ENCODE data around the gene KBTBD13.

DNA sequence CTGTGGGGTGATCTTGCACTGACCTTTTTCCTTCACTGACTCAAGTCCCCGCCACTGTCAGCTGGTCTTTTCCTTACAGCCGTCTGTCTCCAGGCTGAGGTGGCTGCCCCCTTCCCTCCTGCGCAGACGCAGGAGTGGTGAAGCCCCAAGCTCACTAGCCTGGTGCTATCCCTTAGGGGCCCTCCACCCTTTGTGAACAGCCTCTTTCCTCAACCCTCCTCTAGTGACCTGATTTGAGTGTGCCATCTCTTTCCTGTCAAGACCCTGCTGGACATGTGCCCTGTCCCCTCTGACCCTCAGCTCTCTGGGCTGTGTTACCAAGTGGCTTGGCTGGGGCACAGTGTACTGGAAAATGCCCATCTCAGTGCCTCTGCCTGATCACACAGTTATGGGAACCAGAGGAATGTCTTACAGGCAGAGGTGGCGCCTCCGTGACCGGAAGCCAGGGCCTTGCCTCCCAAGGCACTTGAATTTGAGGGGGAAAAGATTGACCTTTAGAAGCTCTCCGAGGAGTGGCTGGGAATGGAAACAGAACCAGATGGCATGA, 8.7 kb downstream of the KBTBD13 start:
- TF ChIP-seq, protein P1, sequence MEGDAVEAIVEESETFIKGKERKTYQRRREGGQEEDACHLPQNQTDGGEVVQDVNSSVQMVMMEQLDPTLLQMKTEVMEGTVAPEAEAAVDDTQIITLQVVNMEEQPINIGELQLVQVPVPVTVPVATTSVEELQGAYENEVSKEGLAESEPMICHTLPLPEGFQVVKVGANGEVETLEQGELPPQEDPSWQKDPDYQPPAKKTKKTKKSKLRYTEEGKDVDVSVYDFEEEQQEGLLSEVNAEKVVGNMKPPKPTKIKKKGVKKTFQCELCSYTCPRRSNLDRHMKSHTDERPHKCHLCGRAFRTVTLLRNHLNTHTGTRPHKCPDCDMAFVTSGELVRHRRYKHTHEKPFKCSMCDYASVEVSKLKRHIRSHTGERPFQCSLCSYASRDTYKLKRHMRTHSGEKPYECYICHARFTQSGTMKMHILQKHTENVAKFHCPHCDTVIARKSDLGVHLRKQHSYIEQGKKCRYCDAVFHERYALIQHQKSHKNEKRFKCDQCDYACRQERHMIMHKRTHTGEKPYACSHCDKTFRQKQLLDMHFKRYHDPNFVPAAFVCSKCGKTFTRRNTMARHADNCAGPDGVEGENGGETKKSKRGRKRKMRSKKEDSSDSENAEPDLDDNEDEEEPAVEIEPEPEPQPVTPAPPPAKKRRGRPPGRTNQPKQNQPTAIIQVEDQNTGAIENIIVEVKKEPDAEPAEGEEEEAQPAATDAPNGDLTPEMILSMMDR (IDR thresholded peaks at IDR 0.05), result no peak
- no peak for TF ChIP-seq POLR2AphosphoS5 (IDR thresholded peaks at IDR 0.05)
- TF ChIP-seq EP300 (IDR thresholded peaks at IDR 0.05), result no peak
- TF ChIP-seq POLR2A (IDR thresholded peaks at IDR 0.05), result no peak
